GM21737 (cell line): Measurements from ENCODE around the gene SSNA1.

Source experiments
- ATAC-seq: cut with Tn5 transposase; IDR thresholded peaks from one replicate; pipeline ENCODE4 v1.9.1; 2021; ENCODE audit warnings: mild to moderate bottlenecking, moderate library complexity; ENCODE audit not compliant: unreplicated experiment

The SSNA1 gene

DNA sequence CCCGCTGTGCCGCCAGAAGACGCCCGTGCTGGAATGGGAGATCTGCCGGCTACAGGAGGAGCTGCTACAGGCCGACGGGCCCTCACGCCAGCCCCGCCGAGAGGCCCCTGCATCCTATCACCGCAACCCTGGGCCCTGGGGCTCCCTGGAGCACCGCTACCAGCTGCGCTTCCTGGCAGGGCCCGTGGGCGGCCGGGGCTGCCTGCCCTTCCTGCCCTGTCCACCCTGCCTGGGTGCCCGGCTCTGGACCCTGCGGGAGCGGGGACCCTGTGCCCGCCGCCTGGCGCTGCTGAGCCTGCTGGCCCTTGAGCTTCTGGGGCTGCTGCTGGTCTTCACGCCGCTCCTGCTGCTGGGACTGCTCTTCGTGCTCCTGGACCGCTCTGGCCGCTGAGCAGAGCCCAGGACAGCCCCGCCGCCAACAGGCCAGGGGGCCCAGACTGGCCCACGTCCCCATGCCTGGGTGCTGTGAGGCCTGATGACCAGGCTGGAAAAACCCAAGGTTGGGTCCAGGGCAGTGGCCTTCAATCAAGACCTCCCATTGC, 29.8 kb downstream of the SSNA1 start:
- no peak for ATAC-seq

DNA sequence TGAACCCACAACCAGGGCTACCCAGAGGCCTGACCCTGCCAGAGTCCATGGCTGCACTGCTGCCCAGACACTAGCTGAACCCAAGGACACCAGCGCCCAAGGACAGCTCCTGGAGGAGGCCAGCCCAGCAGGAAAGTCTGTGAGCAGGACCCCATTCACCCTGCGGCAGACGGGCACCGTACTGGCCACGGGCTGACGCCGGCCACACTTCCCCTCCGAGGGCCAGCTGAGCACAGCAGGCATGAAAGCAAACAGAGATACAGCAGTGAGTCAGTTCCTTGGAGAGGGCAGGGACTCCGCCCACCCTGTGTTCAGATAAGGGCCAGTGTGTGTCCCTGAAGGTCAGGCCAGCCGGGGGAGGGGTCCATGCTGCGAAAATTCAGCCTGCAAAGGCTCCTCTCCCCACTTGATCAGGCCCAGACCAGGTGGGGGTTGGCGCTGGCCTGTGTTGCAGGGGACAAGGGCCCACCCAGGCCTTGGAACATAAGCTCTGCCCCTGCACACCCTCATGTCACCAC, 30.3 kb downstream of the SSNA1 start:
- no peak for ATAC-seq

DNA sequence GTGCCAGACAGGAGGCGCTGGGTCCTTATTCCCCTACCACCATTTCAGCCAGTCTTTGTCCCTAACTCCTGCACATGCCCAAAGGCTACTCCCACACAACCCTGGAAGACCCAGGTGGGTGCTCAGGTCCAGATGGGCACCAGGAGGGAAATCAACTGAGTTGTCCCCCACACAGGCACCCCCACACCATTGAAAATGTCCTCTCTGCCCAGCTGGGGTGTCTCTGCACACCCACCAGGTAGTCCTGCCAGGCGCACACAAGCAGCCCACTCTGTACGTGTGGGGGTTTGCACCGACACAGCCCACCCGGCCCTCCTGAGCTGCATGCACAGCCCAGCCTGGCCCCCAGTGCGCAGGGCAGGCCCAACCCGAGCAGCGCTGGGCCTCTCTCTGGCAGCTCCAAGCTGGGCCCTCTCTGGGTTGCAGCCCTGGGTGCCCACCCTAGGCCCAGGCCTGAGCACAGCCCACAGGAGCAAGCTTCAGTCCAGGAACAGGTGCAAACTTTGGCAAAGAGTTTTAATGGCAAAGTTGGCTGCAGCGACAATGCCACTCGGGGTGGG, 31.4 kb downstream of the SSNA1 start:
- no peak for ATAC-seq

DNA sequence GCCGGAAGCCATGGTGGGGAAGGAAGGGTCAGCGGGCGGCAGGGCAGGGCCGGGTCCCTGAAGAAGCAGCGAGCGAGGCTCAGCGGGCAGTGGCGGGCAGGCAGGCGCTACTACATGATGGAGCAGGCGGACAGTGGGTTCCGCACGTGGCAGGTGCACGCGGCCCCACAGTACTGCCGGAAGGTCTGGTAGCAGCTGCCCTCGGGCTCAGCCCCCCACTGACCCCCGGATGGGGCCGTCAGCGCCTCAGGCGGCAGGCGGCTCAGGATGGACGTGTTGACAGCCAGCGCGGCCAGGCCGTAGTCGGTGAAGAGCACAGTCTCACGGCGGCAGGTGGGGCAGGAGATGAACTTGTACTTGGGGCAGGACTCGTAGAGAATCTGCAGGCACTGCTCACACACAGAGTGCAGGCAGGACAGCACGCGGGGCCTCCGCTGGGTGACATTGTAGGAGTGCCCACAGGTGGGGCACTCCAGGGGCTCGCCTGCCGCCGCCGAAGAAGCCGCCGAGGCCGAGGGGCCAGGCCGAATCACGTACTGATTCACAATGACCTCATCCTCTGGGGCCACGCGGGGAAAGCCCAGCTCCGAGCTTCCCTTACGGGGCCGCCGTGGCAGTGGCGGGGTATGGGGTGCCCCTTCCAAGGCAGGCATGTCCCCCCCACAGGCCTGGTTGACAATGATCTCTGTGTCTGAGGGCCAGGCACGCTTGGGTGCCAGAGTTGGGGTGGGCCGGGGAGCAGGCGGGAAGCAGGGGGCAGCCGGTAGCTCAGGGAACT, 32.0 kb downstream of the SSNA1 start:
- ATAC-seq, result no peak

DNA sequence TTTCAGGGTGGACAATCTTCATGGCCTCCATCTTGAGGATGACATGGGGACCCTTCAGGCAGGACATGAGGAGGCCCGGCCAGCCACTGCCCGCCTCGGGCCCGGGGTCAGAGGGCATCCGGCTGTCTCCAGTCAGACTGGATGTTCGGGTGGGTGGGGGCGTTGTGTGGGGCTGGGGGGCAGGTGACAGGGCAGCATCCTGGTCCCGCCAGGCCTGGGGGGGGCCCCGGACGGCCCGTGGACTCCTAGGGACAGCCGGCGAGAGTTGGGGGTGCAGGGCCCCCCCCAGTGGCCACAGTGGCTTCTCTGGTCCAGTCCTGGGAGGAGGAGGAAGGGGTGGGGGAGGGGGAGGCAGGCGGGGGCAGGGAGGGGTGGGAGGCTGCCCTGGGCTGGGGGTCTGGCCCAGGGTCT, 32.6 kb downstream of the SSNA1 start:
- ATAC-seq, result no peak

DNA sequence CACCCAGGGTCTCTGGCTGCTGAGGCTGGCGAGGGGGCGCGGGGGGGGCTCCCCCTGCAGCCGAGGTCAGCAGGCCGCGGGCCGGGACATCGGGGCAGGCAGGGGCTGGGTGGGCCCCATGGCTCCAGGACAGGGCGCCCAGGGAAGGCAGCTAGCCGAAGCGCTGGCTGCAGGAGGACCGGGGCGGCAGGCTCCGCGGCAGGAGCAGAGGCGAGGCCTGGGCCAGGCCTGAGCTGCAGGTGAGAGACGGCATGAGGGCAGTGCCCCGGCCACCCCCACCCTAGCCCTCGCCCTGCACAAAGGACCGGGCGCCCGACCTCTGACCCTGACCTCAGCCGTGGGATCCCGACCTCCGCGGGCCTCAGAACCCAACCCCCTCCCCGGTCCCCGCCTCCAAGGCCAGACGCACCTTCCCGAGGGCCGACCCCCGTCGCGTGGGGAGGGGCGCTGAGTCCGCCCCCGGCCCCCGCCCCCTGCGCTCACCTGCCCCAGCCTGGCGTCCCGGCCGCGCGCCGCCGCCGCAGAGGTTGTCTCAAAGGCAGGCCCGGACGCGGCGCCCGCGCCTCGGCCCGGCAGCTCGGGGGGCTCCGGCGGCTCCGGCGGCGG, 33.1 kb downstream of the SSNA1 start:
- no peak for ATAC-seq

DNA sequence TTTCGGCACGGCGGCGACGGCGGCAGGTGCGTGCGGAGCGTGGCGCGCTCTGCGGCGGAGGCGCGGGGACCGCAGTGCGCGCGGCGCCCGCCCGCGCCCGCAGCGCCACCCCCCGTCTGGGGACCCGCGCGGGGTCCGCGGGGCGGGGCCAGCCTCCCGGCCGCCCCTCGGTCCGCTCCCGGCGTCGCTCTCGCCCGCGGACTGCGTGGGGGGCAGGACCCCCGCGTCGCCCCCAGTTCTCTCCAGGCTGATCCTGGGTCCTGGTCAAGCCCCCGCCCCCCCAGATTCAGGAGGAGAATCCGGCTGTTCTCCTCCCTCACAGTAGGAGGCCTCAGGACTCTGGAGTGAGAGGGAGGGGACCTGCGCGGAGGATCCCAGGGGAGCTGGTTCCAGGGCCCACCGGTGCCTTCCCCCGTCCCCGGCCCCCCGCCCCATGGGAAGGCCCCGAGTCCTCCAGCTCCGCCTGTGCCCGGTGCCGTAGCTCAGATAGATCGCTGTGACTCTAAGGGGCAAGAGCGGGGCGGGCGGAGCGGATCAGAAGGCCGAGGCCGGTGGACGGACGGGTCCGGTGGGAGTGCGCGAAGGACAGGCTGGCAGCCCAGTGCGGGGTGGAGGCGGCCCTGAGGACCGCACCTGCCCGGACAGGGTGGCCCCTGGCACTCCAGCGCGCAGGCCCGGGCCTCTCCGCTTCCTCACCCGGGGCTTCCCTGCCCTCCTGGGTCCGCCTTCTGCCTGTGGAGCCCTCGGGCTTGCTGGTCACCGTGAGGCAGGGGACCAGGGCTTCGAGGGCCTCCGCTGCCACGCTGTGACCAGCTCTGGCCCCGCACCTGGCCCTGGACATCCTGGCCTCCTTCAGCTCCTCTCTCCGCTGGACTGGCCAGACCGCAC, 34.0 kb downstream of the SSNA1 start, which contains the start of gene RNF208:
Gene RNF208 (minus strand): TSS at position 51 of the 888 bp plus-strand sequence. CDS start 1,028 bp downstream, outside the sequence.
- no peak for ATAC-seq

DNA sequence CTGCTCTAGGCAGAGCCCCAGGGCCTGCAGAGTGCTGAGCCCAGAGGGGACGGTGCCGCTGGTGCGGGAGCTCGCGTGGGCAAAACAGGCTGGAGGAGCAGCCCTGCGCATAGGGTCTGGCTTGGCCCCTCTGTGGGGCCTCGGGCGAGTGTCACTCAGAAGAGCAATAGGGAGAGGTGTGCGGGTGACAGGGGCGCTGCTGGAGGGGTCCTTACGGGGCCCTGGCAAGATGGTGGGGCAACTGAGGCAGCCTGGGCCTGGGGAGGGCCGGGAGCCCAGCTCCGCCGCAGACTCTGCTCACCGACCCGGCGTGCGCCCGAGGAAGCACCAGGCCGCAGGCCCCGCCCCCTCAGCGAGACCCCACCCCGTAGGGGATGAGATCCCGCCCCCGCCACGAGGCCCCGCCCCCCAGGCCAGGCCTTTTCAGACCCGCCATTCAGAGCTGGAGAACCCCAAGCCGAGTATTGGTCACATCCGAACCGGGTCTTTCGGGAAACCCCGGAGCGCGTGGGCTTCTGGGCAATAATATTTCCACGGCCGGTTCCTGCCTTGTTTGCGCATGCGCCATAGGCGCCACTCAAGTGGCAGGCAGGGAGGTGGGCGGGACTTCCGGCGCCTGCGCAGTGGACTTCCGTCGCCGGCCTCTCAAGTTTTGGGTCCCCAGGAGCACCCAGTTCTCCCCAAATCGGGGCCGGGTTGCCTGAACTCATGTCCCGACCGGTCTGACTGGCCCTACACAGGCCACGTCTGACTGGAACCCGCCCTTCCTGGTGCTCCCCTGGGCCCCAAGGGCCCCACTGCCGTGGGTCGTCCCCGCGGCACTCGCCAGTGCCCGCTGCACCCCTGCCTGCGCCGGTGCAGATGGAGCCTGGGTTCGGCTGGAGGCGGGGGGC, 34.8 kb downstream of the SSNA1 start:
- ATAC-seq, result peak; percentile 63

DNA sequence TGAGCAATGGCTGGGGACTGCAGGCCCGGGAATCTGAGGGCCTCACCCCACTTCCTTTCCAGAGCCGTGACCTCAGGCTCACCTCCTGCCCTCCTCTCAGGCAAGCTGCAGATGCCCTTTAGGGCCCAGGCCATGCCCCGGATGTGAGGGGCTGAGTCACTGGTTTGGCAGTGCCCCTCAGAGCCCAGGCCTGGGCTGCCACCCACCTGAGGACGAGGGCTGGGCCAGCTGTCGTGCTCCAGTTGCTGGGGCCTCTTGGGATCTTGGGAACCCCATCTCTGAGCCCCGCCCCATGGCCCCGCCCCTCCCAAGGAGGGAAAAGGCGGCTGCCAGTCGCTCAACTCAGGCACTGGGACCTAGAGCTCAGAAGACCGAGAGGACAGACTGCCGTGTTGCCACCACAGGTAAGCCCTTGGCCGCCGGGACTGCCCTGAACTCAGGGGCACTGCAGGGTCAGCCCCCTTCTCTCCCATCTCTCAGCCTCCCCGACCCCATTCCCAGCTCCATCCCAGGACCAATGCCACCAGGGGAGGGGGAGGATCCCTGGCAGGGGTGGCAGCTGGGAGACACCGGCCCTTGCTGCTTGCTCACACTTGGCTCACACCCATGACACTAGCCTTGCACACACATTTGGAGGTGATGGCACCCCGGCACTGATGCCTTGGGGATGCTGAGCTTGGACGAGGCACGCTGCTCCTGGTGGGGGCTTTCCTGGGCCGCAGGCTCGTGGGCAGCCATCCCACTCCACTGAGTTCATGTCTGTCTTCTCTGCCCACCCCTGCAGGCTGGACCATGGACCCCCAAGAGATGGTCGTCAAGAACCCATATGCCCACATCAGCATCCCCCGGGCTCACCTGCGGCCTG, 36.6 kb downstream of the SSNA1 start, which contains the start of gene CYSRT1:
Gene CYSRT1 (plus strand): TSS at position 345 of the 865 bp plus-strand sequence. CDS start 448 bp downstream, at position 793.
- no peak for ATAC-seq

DNA sequence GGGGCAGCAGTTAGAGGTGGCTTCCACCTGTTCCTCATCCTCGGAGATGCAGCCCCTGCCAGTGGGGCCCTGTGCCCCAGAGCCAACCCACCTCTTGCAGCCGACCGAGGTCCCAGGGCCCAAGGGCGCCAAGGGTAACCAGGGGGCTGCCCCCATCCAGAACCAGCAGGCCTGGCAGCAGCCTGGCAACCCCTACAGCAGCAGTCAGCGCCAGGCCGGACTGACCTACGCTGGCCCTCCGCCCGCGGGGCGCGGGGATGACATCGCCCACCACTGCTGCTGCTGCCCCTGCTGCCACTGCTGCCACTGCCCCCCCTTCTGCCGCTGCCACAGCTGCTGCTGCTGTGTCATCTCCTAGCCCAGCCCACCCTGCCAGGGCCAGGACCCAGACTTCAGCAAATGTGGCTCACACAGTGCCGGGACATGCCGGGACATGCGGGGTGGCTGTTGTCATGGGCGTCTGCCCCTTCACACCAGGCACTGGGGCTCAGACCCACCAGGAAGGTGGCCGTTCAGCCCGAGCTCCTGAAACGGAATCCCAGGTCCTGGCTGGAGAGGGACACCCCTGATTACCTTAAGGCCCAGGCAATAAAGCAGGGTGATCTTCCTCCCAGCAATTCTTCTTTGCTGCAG, 37.3 kb downstream of the SSNA1 start:
- ATAC-seq, result no peak

DNA sequence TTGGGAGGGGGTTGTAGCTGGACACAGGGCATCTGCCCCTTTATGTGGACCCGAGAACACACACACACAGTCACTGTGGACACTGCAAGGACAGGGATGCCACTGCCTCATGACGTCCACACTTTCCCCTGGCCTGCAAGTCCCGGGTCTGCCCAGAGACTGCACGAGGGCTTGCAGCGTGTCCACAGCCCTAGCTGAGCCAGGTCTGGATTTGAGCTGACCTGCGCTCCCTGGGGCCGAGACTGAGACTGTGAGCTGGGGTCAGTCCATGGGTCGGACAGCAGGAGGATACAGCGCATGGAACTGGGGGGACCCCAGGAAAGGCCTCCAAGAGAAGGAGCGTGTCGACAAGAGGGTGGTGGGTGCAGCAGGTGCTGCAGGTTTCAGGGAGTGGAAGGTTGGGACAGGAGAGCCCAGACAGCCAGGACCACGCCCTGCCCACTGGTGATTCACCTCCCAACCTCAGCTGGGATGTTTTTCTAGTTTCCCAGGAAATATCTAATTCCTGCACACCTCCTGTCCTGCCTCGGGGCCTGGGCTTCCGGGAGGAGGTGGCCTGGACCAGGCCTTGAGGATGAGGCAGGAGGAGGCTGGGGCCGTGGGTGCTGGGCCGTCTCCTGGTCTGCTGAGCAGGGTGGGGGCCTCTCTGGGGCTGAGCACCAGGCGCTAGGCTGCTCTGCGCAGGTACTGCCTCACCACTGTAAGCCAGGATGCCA, 38.0 kb downstream of the SSNA1 start:
- no peak for ATAC-seq

DNA sequence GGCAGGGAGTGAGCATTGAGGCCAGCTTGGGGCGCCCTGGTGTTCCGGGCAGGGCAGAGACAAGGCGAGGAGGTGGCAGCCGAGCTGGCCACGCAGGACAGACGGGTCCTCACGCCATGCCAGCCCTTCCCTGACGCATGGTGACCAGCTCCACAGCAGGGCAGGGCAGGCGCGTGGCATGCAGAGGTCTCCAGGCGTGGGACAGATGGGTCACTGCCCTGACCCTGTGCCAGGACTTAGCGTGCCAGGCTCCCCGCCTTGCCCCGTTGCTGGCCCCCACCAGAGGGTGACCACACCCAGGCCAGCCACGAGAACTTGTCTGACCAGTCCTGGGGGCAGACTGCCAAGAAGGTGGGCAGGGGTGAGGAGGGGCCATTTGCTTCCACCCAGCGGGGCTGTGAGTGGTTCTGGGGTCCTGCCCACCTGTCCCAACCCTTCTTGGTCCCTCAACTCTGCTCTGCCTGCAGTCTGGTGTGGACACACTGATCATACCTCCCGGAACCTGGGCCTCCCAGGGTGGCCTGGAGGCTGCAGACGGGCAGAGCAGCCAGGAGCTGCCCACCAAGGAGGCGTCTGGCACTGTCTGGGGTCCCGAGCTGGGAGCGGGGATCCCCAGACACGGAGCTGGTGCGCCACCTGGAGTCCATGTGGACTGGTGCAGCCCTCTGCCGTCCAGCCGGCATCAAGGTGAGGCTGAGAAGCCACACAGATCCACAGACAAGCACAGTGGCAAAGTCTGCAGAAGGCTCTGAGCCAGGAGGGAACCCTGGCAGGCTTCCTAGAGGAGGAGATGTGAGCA, 38.8 kb downstream of the SSNA1 start, which contains the start of gene RNF224:
Gene RNF224 (plus strand): TSS at position 449 of the 799 bp plus-strand sequence. CDS start 834 bp downstream, outside the sequence.
- ATAC-seq, result no peak

DNA sequence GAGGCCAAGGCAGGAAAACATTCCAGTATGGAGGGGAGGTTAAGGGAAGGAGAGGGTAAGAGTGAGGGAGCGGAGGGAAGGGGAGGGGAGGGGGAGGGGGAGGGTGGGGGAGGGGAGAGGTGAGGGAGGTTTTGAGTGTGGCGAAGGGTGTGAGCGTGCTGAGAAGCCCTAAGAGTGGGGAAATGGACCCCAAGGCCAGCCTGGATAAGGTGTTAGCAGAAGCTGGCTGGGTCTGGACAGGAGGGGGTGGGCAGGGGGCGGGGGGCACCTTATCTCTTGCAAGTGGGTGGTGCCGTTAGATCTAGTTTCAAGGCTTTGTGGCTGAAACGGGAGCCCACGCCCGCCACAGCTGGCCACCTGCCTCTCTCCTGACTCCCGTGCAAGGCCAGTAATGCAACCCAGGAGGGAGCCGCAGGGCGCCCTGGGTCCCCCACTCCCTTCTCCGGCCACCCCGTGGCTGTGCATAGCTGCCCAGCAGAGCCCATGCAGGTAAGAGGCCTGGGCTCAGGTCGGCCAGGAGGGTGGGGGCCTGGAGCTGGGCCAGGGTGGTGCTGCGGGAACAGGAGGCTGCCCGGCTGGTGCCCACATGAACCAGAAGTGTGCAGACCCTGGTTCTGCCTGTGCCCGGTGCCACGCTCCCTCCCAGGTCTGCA, 39.5 kb downstream of the SSNA1 start:
- no peak for ATAC-seq

DNA sequence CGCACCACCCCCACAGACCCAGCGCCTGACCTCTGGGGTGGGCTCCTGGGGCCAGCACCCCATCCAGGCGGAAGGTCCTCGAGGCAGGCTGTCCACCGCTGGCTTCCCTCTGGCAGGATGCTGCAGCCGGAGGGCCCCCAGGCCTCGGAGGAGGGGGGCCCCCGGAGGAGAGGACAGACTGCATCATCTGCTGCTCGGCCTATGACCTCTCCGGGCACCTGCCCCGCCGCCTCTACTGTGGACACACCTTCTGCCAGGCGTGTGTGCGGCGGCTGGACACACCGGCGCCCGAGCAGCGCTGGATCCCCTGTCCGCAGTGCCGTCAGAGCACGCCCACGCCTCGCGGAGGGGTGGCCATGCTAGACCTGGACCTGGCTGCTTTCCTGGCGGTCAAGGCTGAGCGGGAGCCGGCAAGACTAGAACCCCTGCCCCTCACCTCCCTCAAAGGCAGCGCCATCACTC, 40.1 kb downstream of the SSNA1 start:
- ATAC-seq, result no peak

DNA sequence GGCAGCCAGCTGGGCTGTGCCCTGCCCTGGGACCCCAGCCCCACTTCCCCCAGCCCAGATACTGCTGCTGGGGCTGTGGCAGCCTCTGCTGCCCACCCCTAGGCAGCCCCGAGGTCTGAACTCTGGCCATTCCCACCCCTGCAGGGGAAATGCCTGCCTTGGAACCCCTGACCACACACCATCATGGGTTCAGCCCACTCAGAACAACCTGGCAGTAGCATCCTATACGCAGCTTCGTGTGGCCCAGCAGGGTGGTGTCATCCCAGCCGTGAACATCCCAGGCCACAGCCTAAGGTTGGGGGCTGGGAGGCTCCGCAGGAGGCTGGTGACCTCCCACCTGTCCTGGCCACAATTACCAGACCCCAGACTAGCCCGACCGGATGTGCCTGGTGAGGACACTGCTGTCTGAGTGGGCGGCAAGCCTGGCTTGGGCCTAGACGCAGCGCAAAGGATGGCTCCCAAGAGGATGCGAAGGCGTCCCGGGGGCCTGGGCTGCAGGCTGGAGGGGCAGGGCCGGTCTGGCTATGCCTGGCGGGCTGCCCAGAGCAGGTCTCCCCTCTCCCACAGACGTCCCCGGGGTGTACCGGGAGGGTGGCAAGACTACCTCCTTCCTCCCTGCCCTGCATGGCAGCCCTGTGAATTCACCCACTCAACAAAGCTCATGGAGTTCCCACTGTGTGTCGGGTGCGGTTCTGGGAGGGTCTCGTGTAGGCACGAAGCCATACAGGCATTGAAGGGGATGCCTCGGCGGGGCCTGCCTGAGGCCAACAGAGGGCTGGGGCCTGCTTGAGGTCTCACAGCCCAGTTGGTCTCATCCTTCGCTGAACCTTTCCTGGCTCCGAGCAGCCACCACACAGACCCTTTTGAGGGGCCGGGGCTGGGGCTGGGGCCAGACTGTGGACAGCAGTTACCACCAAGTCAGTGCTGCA, 40.8 kb downstream of the SSNA1 start:
- no peak for ATAC-seq
